HepG2 (cell line): ENCODE results near the gene CD19. TPM values are rescaled to one million over a fixed set of nuclear protein-coding genes. Genes with fewer than 3 reads are reported as not detected.
"Not testable (repeated sequence)": the region's sequence is repeated elsewhere in the genome, so short reads cannot be mapped to it uniquely, and the experiment has no call there.

Experiments used
- ATAC-seq: fragments of 200-7000 bp; cut with Tn5 transposase; 3 replicates; pipeline ENCODE4 v1.9.1; 2020; ENCODE audit warnings: mild to moderate bottlenecking, moderate library complexity
- BruUV-seq: library from RNA; stranded (reverse); fragments of 400-500 nt; replicated peaks from 2 replicates; lab custom pipeline; 2021; lab: Mats Ljungman, UMichigan
- CTCF ChIA-PET: fragments of 300-600 bp; formaldehyde crosslinking; extraction: SDS; loops from one replicate; lab custom pipeline; 2021; ENCODE audit warnings: low total read pairs, inconsistent platforms, low intra/inter-chr PET ratio; lab: Yijun Ruan, JAX
- POLR2A ChIA-PET: fragments of 350-600 bp; sonication (Branson Sonifier 250); formaldehyde crosslinking; loops from one replicate; lab custom pipeline; 2020; ENCODE audit warnings: antibody characterized with exemption, inconsistent platforms; lab: Yijun Ruan, JAX
- DNase-seq: peaks from one replicate; pipeline ENCODE4 v3.0.0-alpha.2; 2015; ENCODE audit warnings: low spot score
- FAIRE-seq: peaks from 3 replicates; lab custom pipeline; 2011; peaks lifted over from hg19 to GRCh38; lab: Jason Lieb, UNC
- H2AFZ ChIP-seq: one replicate; pipeline ENCODE4 v1.6.1; 2011; ENCODE audit warnings: low read length, inconsistent platforms
- H3K27ac ChIP-seq: fragments of 300-600 bp; 3 replicates; pipeline ENCODE4 v1.8.0; 2011; ENCODE audit warnings: mixed run types, mild to moderate bottlenecking, mixed read lengths, low read length, inconsistent platforms; ENCODE audit not compliant: insufficient read depth; ENCODE audit errors: extremely low read length
- H3K27me3 ChIP-seq, 2 experiments: fragments of 200-600 bp in 1 of 2; 2 replicates in 1 of 2; 3 replicates in 1 of 2; pipeline versions ENCODE4 v1.6.0 to v1.8.0; 2011; ENCODE audit warnings: low read length in 2 of 2, mild to moderate bottlenecking in 2 of 2, moderate library complexity in 2 of 2, inconsistent platforms in 1 of 2; ENCODE audit not compliant: insufficient read depth in 2 of 2, control insufficient read depth in 1 of 2
- H3K36me3 ChIP-seq, 2 experiments: fragments of 200-600 bp in 1 of 2; replicated peaks in 1 of 2; 2 replicates in 1 of 2; 3 replicates in 1 of 2; pipeline versions ENCODE4 v1.5.1 to v1.8.0; 2011; ENCODE audit warnings: low read length in 2 of 2, inconsistent platforms in 1 of 2; ENCODE audit not compliant: insufficient read depth in 2 of 2, control insufficient read depth in 1 of 2
- H3K4me1 ChIP-seq: 2 replicates; pipeline ENCODE4 v1.5.1; 2012; ENCODE audit warnings: low read length, inconsistent platforms; ENCODE audit not compliant: insufficient read depth
- H3K4me2 ChIP-seq: 2 replicates; pipeline ENCODE4 v1.6.0; 2011; ENCODE audit warnings: low read depth, low read length, inconsistent platforms
- H3K4me3 ChIP-seq, 3 experiments: fragments of 200-600 bp in 1 of 3; sonication (generic), shearing (Covaris generic) in 1 of 3; replicated peaks in 1 of 3; 2 replicates each; pipeline ENCODE4 v1.5.1; 2011 to 2016; ENCODE audit warnings: low read length in 3 of 3, inconsistent platforms in 2 of 3, low read depth in 2 of 3, mild to moderate bottlenecking in 2 of 3, control low read depth in 1 of 3, mixed read lengths in 1 of 3; ENCODE audit not compliant: insufficient read depth in 1 of 3
- H3K79me2 ChIP-seq: one replicate; pipeline ENCODE4 v1.6.1; 2011; ENCODE audit warnings: low read length, inconsistent platforms; ENCODE audit not compliant: insufficient read depth
- H3K9ac ChIP-seq: 2 replicates; pipeline ENCODE4 v1.6.0; 2011; ENCODE audit warnings: mild to moderate bottlenecking, low read depth, low read length, inconsistent platforms; ENCODE audit not compliant: insufficient read depth
- H3K9me3 ChIP-seq: 2 replicates; pipeline ENCODE4 v1.5.1; 2012; ENCODE audit warnings: mild to moderate bottlenecking, low read length
- H4K20me1 ChIP-seq: 2 replicates; pipeline ENCODE4 v1.6.0; 2011; ENCODE audit warnings: inconsistent platforms, mild to moderate bottlenecking, low read length, moderate library complexity; ENCODE audit not compliant: insufficient read depth
- ZMYM4 ChIP-seq: sonication (generic); formaldehyde crosslinking; IDR thresholded peaks from 2 replicates; pipeline ENCODE4 v1.8.1; 2023; ENCODE audit warnings: mild to moderate bottlenecking, missing genetic modification reagents
- ZNF121 ChIP-seq: sonication (generic); formaldehyde crosslinking; IDR thresholded peaks from 2 replicates; pipeline ENCODE4 v1.5.0; 2020; ENCODE audit warnings: mild to moderate bottlenecking, missing genetic modification reagents
- WGBS: methylation state at CpG from one replicate; pipeline ENCODE4 v1.1.6; 2017; ENCODE audit warnings: low lambda C conversion rate; 5-methylcytosine and 5-hydroxymethylcytosine counted together
- in situ Hi-C: cut with HindIII; loops from 2 replicates; pipeline ENCODE4 v1.10.0; 2017; ENCODE audit warnings: low pct_unique_long_range_greater_than_20kb; ENCODE audit not compliant: extremely low pct_ligation_motif_present
- intact Hi-C: fragments of 100-400 bp; cut with micrococcal nuclease; formaldehyde crosslinking; loops from one replicate; pipeline ENCODE4 v1.10.0; 2022; ENCODE audit not compliant: unreplicated experiment
- polyA plus RNA-seq, 8 experiments: library from polyadenylated mRNA; depleted of rRNA in 3 of 8; stranded (reverse) in 7 of 8; unstranded in 1 of 8; fragments of >200 nt; fragmentation: Illumina TruSeq in 4 of 8; extraction: Trizol in 4 of 8; gene quantifications; 2 replicates each; pipeline versions ENCODE4 v1.2.1 to v1.2.3, GENCODE V29; 2011 to 2016; ENCODE audit warnings: low read depth in 4 of 8, missing spikeins in 1 of 8, mixed read lengths in 1 of 8; ENCODE audit not compliant: insufficient read depth in 1 of 8
- total RNA-seq, 5 experiments: library from RNA; depleted of rRNA; stranded (reverse); fragments of >200 nt; fragmentation: Illumina TruSeq; extraction: Trizol; gene quantifications; 2 replicates each; pipeline ENCODE4 v1.2.3, GENCODE V29; 2016; ENCODE audit warnings: low read depth in 1 of 5

The CD19 gene
- total and polyA plus RNA-seq, 2 of the 13 experiments (the other 11 are each of a cell fraction or from before 2014, with no cell fraction given) = 0.55 to 1.1 TPM

GRCh38 chr16:28967156-28967555 is 35.4 kb downstream of the CD19 start:
- Histone ChIP-seq H2AFZ (no peak overlapping the region), H3K27me3 (no peaks in the 10 kb centered on the region), H3K27ac (no peak overlapping the region), H3K9ac (no peak overlapping the region), H4K20me1 (no peaks in the 10 kb centered on the region), H3K4me1 (no peaks in the 10 kb centered on the region), H3K79me2 (no peaks in the 10 kb centered on the region), H3K4me3 (no peak overlapping the region), H3K4me2 (no peak overlapping the region), H3K36me3 (peaks cover 12 to 26% of the 10 kb centered on the region in 2 experiments), H3K9me3 (no peaks in the 10 kb centered on the region)
- BruUV-seq = no TSS peak
- WGBS = 92% methylated on average over 4 of the region's 4 CpGs
- in situ Hi-C loops = no loop called here
- TF ChIP-seq ZNF121 (CRISPR knock-in tag) (peak; percentile 34; the same call in 1 of the 2 replicates), ZMYM4 (no peak)
- FAIRE-seq (no peak), ATAC-seq (no peak), DNase-seq (no peak)
- ChIA-PET CTCF (no interaction called here), POLR2A (no interaction called here)
- intact Hi-C loops = no loop called here

- H4K20me1 ChIP-seq, FAIRE-seq, H3K27ac ChIP-seq, H3K27me3 ChIP-seq, H3K36me3 ChIP-seq, H3K9me3 ChIP-seq, BruUV-seq, H3K9ac ChIP-seq, H2AFZ ChIP-seq, H3K79me2 ChIP-seq, H3K4me2 ChIP-seq, ATAC-seq, H3K4me1 ChIP-seq, CTCF ChIA-PET, intact Hi-C loops, POLR2A ChIA-PET, H3K4me3 ChIP-seq, in situ Hi-C loops, DNase-seq: not testable (repeated sequence)
- peak; percentile 55 for TF ChIP-seq ZNF121 (CRISPR knock-in tag)
- 31% methylated on average over 2 of the region's 2 CpGs for WGBS
Observed at GRCh38 chr16:28969696-28970095, 37.9 kb downstream of the CD19 start.
